GM21381 (cell line): Measurements from ENCODE around the gene NR1D1.

Experiments used
- ATAC-seq: cut with Tn5 transposase; IDR thresholded peaks from one replicate; pipeline ENCODE4 v1.9.1; 2021; ENCODE audit warnings: mild to moderate bottlenecking, moderate library complexity; ENCODE audit not compliant: unreplicated experiment

NR1D1 gene

DNA sequence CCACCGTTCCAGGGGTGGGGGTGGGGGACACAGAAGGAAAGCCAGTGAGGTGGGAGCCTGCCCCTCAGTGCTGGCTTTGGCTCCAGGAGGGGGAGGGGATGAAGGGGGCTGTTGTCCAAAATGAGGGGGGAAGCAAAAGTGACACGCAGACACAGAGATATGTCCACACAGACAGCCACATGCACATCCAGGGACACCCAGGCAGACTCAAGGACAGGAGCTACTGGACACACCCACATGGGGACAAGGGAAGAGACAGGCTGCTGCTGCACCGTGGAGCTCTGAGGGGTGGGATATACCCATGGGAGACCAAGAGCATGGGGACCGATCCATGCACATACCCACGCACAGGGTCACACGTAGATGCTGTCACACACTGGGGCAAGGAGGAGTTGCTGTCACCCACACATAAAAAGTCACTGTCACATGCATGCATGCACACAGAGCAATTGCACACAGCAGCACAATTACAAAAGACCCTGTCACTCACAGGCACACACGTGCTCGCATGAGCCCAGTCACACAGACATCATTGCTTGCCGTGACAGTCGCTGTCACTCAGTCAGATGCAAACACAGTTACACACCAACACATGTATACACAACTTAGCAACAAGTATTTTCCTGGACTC lies 36.4 kb downstream of the NR1D1 start:
- no peak for ATAC-seq

DNA sequence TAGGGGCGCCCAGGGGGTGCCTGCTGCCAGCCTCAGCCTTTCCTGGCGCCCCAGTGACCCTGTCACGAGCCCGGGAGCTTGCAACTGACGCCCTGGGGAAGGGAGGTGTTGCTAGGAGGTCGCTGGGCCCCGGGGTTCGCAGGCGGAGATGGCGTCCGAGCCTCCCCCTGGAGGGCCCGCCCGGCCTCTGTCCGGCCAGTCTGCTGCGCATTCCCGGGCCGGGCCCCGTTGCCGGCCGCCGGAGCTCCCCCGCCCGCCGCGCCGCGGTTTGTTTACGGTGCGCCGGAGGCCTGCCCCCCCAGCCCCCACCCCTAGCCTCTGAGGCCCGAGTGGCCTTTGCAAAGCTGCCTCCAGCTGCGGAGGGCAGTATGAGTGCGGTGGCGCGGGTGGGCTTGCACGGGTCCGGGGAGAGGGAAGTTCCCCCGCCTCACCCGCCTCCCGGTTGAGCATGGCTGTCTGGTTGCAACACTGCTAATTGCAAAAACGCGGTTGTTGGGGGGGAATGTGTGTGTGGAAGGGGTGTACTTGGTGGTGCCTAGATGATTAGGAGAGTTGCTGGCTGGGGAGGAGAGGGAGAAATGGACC lies 37.1 kb downstream of the NR1D1 start:
- ATAC-seq, result no peak

DNA sequence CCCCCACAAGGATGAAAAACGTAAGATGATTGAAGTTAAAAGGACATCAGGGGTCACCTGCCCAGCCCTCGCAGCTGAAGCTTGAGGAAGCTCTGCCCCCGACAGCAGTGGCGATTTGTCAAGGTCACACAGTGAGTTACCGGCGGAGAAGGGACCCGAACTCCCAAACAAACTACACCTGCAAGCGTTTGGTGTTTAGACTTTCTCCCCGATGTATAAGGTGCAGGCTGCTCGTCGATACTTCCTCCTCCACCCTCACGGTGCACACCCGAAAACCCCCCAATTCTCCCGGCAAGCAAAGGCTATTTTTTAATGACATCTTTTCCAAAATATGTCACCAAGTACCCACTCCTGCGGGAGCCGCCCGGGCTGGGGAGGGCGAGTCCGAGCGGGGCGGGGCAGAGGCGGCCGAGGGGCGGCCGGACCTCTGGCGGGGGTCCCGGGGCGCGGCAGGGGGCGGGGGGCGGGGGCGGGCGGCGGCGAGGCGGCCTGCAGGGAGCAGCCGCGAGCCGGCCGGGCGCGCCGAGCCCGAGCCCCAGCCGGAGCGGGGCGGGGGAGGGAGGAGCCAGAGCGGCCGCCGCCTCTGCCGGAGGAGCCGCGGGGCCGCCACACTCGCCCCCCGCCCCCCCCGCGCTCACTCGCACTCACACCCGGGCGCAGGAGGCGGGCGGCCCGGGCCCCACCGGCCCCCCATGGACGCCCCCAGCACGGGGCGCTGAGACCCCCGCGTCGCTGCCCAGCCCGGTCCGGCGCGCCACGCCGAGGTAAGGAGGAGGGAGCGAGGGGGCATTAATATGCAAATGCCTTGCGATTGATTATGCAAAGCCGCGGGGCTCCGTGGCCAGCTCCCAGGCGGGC lies 37.8 kb downstream of the NR1D1 start, which contains the start of gene THRA:
TSS of gene THRA (plus strand) at position 637 of the 858 bp plus-strand sequence. CDS start 11,524 bp downstream, outside the sequence.
- ATAC-seq, result peak; percentile 68

DNA sequence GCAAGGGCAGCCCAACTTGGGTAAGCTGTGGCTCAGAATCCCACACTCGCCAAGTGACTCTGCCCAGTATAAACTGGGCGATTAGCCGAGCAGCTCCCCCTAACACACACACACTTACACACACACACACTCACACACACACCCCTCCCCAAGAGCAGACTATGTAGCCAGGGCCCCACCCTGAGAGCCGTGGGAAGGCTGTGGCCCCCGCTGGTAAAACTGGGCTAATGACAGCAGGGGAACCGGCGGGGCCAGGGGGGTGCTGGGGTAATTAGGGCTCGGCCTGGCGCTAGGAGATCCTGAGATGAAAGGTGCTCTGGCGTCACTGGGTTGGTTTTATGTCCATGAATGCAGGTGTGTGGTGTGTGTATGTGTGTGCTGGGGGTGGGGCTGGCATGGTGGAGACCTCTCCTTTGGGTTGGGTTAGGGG lies 38.8 kb downstream of the NR1D1 start:
- no peak for ATAC-seq

DNA sequence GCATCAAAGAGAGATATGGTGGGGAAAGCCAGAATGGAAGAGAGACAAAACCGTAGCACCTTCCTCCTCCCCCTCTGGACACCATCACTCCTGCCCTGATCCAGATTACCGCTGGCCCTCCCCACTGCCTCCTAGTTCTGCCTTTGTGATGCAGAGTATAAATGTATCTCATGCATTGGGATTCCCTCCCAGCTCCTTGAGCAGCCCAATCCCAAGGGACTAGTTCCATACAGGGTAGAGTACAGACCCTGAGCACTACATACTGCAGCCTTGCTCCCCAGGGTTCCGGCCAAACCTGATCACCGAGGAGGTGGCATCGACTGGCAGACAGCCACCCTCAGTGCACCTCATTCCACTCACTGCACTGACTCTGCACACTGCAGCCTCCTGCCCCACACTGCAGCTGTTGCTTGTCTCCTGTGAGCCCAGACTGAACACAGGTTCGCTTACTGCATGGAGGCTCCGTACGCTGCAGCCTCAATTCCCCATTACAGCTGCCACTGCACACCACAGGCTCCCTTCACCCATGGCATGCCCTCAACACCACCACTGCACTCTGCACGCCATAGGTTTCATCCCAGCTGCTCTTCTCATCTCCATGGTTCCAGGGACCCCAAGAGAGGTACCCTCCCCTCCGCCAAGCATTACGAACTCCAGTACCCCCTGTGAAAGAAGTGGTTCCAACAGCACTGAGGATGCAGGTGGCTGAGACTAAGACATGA lies 39.3 kb downstream of the NR1D1 start:
- no peak for ATAC-seq

DNA sequence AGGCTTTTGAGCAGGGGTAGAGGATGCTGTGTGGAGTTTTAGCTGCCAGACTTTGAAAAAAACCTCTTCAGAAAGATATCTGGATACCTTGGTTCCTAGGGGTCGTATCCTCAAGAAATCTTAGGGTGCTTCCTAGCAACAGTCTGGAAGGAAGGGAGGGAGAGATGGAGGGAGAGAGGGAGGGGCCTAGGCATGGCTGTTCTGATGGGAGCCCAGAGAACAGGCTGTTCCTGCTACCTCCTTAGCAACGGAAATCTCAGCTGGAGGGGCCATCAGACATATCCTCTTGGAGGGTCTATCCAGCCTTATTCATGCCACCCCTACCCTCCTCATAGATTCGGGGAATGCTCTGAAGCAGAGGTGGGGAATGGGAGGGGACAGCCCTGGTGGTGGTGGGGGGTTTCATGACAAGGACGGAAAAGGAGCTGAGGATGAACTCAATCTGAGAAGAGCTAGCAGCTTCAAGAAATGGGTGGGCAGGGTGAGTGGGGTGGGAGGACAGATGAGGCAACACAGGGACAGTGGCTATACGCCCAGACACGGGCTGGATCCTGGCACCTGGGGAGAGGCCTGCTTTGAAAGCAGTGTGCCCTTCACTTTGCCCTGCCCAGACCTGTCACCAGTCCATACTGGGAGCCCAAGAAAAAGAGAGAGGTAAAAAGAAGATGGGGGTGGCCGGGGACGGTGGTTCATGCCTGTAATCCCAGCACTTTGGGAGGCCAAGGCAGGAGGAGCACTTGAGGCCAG lies 40.5 kb downstream of the NR1D1 start:
- ATAC-seq, result no peak

DNA sequence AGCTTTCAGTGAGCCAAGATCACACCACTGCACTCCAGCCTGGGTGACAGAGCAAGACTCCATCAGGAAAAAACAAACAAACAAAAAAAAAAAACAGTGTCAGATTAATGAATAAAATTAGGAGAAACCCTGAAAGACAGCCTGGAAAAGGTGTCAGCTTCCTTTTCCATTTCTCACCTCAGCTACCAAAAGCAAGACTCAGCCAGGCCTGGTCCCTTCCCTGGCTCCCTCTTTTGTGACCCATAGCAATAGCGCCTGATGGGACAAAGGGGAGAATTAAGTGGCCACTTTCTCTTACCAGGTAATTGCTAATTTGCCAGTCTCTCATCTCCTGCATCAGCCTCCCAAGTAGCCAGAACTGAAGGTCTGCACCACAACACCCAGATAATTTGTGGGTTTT lies 41.5 kb downstream of the NR1D1 start:
- no peak for ATAC-seq

DNA sequence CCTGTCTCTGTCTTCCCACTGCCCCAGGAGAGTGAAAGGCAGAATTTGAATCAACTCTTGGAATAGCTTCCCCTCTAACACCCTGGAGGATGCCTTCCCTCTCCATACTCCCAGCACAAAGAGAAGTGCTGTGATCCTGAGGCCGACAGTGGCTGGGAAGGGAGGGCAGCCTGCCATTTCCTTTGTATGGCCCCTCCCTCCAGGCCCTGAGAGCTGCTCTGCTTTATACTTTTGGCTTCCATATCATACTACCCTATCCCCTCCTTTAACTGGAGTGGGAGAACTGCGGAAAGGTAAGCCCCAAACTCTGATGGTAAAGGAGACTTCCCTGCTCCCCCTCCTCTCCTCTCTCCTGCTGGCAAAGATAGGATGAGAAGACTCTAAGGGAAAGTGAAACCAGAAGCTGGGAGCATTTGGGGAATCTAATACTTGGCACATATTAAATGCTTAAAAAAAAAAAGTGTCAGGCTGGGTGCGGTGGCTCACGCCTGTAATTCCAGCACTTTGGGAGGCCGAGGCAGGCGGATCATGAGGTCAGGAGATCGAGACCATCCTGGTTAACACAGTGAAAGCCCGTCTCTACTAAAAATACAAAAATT lies 42.1 kb downstream of the NR1D1 start:
- ATAC-seq, result no peak

DNA sequence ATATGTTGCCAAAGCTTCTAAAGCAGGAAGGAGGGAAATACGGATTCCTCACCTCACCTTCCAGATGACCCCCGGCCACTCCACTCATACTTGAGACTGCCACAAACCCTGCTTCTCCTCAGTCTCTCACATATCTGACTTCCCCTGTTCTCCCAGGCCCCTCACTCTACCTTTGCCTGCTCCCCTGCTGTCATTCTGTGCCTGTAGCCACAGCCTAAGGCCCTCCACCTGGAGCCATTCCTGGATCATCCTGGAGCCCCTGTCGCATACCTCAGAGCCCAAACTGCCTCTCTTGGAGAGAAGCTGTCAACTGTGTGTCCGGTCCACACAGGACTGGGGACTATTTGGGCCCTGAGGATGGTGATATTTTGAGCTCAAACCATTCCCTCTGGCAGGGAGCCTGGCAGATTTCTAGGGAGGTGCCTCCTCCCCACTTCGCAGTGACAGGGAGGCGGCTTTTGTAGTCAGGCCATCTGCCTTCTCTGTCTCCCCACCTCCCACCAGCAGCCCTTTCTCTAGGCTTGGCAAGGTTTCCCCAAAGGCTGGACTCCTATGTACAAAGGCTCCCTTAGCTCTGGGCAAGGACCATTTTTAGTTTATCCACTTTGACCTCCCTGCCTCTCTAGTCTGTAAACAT lies 43.9 kb downstream of the NR1D1 start:
- ATAC-seq, result no peak
